Measurements from ENCODE around the gene DUOX2.

GRCh38 chr15:45114076-45114750 is at the start of gene DUOX2, which contains the start of gene DUOXA2:
- TF ChIP-seq CTCF (IDR thresholded peaks at IDR 0.05): no peak
- TF ChIP-seq POLR2A (IDR thresholded peaks at IDR 0.05): no peak

Measured in lower leg skin (tissue), 3 donors.